LNCaP clone FGC (cell line): ENCODE measurements around the gene TRPM2.

ENCODE experiments used
- DNase-seq: peaks from one replicate; pipeline ENCODE4 v3.0.0-alpha.2; 2011; ENCODE audit warnings: low read depth
- H3K4me3 ChIP-seq: 2 replicates; pipeline ENCODE4 v1.5.1; 2011; ENCODE audit warnings: mild to moderate bottlenecking, low read depth, low read length, control low read depth
- TF ChIP-seq, protein P1 (sequence below): IDR thresholded peaks from 2 replicates; pipeline ENCODE4 v1.5.1; 2012; ENCODE audit warnings: mild to moderate bottlenecking; ENCODE audit not compliant: control insufficient read depth, insufficient read depth; ENCODE audit errors: extremely low read depth

Gene TRPM2

DNA sequence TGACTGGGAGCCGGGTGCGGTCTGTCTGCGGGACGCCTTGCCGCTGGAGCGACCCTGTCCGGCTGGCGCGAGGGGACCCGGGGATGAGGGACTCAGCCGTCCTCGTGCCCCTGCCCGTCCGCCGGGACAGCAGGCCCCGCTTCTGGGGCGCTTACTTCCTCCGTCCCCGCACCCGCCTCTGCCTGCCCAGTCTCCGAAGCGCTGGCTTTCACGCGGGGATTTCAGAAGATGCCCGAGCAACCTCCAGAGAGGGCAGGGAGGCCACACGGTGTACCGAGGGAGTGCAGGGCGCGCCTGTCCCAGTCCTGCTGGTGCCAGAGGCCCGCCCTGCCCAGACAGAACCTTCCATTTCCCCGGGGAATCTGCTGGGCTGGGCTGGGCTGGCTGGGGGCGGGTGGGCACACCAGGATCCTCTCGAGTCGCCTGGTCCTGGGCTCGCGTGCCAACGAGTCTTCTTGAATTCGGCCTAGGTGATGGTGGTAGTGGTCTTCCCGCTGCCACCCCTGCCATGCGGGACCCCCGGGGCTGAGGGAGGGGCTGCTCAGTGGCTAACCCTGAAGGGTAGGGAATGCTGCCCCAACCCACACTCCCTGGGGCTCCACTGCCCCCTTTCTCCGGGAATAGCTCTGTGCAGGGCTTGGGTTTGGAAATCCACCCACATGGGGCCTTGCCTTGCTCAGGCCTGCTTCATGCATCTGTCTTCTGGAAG is 2.5 kb upstream of the TRPM2 start:
- TF ChIP-seq, protein P1, sequence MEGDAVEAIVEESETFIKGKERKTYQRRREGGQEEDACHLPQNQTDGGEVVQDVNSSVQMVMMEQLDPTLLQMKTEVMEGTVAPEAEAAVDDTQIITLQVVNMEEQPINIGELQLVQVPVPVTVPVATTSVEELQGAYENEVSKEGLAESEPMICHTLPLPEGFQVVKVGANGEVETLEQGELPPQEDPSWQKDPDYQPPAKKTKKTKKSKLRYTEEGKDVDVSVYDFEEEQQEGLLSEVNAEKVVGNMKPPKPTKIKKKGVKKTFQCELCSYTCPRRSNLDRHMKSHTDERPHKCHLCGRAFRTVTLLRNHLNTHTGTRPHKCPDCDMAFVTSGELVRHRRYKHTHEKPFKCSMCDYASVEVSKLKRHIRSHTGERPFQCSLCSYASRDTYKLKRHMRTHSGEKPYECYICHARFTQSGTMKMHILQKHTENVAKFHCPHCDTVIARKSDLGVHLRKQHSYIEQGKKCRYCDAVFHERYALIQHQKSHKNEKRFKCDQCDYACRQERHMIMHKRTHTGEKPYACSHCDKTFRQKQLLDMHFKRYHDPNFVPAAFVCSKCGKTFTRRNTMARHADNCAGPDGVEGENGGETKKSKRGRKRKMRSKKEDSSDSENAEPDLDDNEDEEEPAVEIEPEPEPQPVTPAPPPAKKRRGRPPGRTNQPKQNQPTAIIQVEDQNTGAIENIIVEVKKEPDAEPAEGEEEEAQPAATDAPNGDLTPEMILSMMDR: no peak
- H3K4me3 ChIP-seq: no peak overlapping the region
- DNase-seq: no peak

DNA sequence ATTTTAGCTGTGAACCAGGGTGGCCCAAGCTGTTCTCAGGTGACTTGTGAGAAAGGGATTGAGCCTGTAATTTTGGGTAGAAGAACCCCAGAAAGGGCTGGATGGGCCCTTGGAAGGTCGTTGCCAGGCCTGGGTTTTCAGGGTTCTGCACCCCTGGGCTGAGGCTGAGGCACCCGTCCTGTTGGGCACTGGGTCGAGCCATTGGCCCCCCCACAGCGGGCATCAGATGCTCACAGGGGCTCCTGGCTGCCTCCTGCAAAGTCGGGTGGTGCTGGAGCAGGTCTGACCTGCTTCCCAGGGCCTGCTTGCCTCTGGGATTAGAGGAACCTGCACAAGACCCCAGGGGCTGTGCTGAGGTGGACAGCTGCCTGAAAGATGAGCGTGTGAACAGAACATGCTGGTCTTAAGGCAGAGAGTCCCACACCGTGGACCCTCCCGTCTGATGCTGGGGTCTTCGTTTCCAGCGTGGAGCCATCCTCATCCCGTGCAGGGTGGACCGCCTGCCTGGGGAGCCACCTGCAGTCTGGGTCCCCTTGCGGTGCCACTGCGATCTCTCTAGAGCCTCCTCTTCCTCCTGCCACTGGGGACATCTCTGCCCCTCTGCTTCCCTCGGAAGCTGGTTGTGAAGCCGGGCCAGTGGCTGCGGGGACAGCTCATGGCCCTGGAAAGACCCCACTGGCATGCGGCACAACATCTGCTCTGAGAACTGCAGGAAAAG is 1.7 kb upstream of the TRPM2 start:
- no peak overlapping the region for H3K4me3 ChIP-seq

GRCh38 chr21:44352253-44352860 is 1.1 kb upstream of the TRPM2 start:
- no peak overlapping the region for H3K4me3 ChIP-seq
- no peak for DNase-seq
- TF ChIP-seq, protein P1: no peak

More for the DNA sequence above, 1.7 kb upstream of the TRPM2 start:
- TF ChIP-seq, protein P1: no peak
- DNase-seq: no peak

DNA sequence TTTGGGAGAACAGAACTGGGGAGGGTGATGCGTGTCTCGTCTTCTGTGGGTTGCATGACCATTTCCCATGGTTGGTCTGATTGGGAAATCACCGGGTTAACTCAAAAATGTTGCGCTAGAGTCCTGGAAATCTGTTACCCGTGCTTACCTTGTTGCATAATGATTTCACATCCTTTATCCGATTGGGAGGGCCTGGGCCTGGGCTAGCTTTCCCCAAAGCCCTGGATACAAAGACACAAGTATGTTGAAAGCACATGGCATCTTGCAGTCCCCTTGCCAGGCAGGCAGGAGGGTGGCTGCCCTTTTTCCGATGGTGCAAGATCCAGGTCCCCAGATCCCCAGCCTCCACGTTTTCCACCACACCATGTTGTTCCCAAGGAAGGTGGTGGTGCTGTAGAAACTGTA is 582 bp downstream of the TRPM2 start:
- H3K4me3 ChIP-seq: no peak overlapping the region
- TF ChIP-seq, protein P1: no peak
- DNase-seq: no peak

DNA sequence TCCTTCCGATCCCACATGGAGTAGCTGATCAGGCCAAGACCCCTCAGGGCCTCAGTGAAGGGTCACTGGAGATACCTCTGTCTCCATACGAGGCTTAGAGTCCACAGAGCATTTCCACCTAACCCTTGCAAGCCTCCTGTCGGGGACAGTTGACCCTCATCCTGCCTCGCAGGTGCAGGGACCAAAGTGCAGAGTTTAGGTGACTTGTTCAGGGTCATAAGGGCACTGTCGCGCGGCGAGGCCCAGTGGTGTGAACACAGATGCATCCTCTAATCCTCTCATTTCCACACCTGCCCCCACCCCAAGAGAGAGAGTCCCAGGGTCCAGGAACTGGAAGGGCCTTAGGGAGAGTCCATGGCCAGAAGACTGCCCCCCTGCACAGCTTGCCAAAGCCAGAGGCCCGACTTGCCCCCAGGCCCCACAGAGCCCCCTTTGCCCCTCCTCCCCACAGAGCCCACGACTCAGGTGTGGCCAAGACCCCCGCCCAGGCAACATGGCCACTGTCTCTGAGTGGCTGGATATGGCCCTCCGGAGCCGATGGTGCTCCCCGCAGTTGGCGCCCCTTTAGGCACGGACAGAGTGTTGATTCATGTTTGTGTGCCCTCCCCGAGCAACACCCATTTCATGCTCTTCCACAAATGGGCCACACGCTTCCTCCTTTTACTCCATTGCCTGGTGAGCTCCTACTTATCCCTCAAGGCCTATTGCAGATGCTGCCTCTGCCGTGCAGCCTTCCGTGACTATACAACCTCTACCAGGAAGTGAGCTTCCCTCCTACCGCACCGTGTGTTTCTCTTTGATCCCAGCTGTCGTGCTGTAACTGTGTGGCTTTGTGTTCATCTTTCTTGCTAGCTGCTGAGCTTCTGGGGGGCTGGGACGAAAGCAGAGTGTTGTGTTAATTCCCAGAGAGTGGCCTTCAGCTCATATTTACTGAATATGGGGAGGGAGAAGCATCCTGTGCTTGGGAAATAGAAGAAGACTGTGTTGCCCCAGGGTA is 1.7 kb downstream of the TRPM2 start:
- H3K4me3 ChIP-seq: no peak overlapping the region
- DNase-seq: no peak
- TF ChIP-seq, protein P1: no peak

- no peak overlapping the region for H3K4me3 ChIP-seq
- TF ChIP-seq, protein P1: no peak
- DNase-seq: no peak
Observed at GRCh38 chr21:44356160-44356559, 2.7 kb downstream of the TRPM2 start.
